Effector memory CD4-positive, alpha-beta T cell (primary cell): ENCODE measurements around the gene PRELID3B.

ENCODE experiments used
- DNase-seq, 3 donors: peaks; one replicate each; pipeline ENCODE4 v3.0.0-alpha.2; 2020
- H3K27ac ChIP-seq: 2 replicates; pipeline ENCODE4 v1.7.0; 2013; ENCODE audit warnings: mild to moderate bottlenecking, low read length, moderate library complexity; ENCODE audit not compliant: insufficient read depth, poor library complexity, severe bottlenecking
- H3K27me3 ChIP-seq: replicated peaks from 2 replicates; pipeline ENCODE4 v1.7.0; 2013; ENCODE audit warnings: mild to moderate bottlenecking, low read length; ENCODE audit not compliant: insufficient read depth, control insufficient read depth, poor library complexity, severe bottlenecking
- H3K36me3 ChIP-seq: 2 replicates; pipeline ENCODE4 v1.7.0; 2013; ENCODE audit warnings: mild to moderate bottlenecking, low read length, moderate library complexity; ENCODE audit not compliant: control insufficient read depth, insufficient read depth
- H3K4me1 ChIP-seq: 2 replicates; pipeline ENCODE4 v1.7.0; 2013; ENCODE audit warnings: low read length, mild to moderate bottlenecking; ENCODE audit not compliant: control insufficient read depth, insufficient read depth, poor library complexity, severe bottlenecking
- H3K4me3 ChIP-seq: 2 replicates; pipeline ENCODE4 v1.7.0; 2013; ENCODE audit warnings: low read length, low read depth, mild to moderate bottlenecking; ENCODE audit not compliant: insufficient read depth, poor library complexity, severe bottlenecking
- H3K9me3 ChIP-seq: 2 replicates; pipeline ENCODE4 v1.7.0; 2013; ENCODE audit warnings: mild to moderate bottlenecking, low read length, moderate library complexity; ENCODE audit not compliant: control insufficient read depth

The PRELID3B gene

GRCh38 chr20:59028812-59029211 lies 13.8 kb downstream of the PRELID3B start:
- Histone ChIP-seq H3K27ac (no peak overlapping the region), H3K4me1 (peaks cover 24% of the 10 kb centered on the region)

GRCh38 chr20:59027741-59028320 lies 14.8 kb downstream of the PRELID3B start:
- H3K27me3 ChIP-seq, result no peaks in the 10 kb centered on the region
- no peak overlapping the region for H3K4me3 ChIP-seq
- no peak for DNase-seq
- peaks cover 24% of the 10 kb centered on the region for H3K4me1 ChIP-seq
- peaks cover 60% of the 10 kb centered on the region for H3K36me3 ChIP-seq
- no peaks in the 10 kb centered on the region for H3K9me3 ChIP-seq
- H3K27ac ChIP-seq, result no peak overlapping the region

More at GRCh38 chr20:59028812-59029211, 13.8 kb downstream of the PRELID3B start:
- DNase-seq, result no peak
- no peaks in the 10 kb centered on the region for H3K27me3 ChIP-seq
- H3K36me3 ChIP-seq, result peaks cover 50% of the 10 kb centered on the region
- no peaks in the 10 kb centered on the region for H3K9me3 ChIP-seq
- no peak overlapping the region for H3K4me3 ChIP-seq

GRCh38 chr20:59026904-59027740 lies 15.5 kb downstream of the PRELID3B start:
- Histone ChIP-seq H3K9me3 (no peaks in the 10 kb centered on the region), H3K4me3 (no peak overlapping the region), H3K4me1 (peaks cover 24% of the 10 kb centered on the region), H3K27ac (no peak overlapping the region), H3K36me3 (peaks cover 63% of the 10 kb centered on the region), H3K27me3 (no peaks in the 10 kb centered on the region)
- DNase-seq, result no peak

GRCh38 chr20:59025511-59025910 lies 17.1 kb downstream of the PRELID3B start:
- Histone ChIP-seq H3K4me1 (peaks cover 19% of the 10 kb centered on the region), H3K27ac (no peak overlapping the region), H3K9me3 (no peaks in the 10 kb centered on the region), H3K36me3 (peaks cover 63% of the 10 kb centered on the region), H3K27me3 (no peaks in the 10 kb centered on the region), H3K4me3 (no peak overlapping the region)
- DNase-seq, result no peak

GRCh38 chr20:59025086-59025485 lies 17.5 kb downstream of the PRELID3B start:
- H3K9me3 ChIP-seq, result no peaks in the 10 kb centered on the region
- H3K27me3 ChIP-seq, result no peaks in the 10 kb centered on the region
- DNase-seq, result no peak
- no peak overlapping the region for H3K27ac ChIP-seq
- H3K4me3 ChIP-seq, result no peak overlapping the region
- peaks cover 63% of the 10 kb centered on the region for H3K36me3 ChIP-seq
- peaks cover 16% of the 10 kb centered on the region for H3K4me1 ChIP-seq

GRCh38 chr20:59024111-59024530 lies 18.5 kb downstream of the PRELID3B start:
- no peaks in the 10 kb centered on the region for H3K27me3 ChIP-seq
- H3K4me1 ChIP-seq, result peaks cover 7% of the 10 kb centered on the region
- H3K9me3 ChIP-seq, result no peaks in the 10 kb centered on the region
- DNase-seq, result no peak
- H3K27ac ChIP-seq, result no peak overlapping the region
- peaks cover 56% of the 10 kb centered on the region for H3K36me3 ChIP-seq
- H3K4me3 ChIP-seq, result no peak overlapping the region

GRCh38 chr20:59023616-59024015 lies 19.0 kb downstream of the PRELID3B start:
- H3K9me3 ChIP-seq, result no peaks in the 10 kb centered on the region
- no peaks in the 10 kb centered on the region for H3K27me3 ChIP-seq
- peaks cover 55% of the 10 kb centered on the region for H3K36me3 ChIP-seq
- no peak for DNase-seq
- no peak overlapping the region for H3K4me3 ChIP-seq
- no peak overlapping the region for H3K27ac ChIP-seq
- peaks cover 2% of the 10 kb centered on the region for H3K4me1 ChIP-seq

- Histone ChIP-seq H3K27me3 (no peaks in the 10 kb centered on the region), H3K9me3 (no peaks in the 10 kb centered on the region), H3K27ac (no peak overlapping the region), H3K4me1 (no peaks in the 10 kb centered on the region), H3K4me3 (no peak overlapping the region), H3K36me3 (peaks cover 51% of the 10 kb centered on the region)
- no peak for DNase-seq
Observed at GRCh38 chr20:59022754-59023153, 19.8 kb downstream of the PRELID3B start.

GRCh38 chr20:59020938-59021551 lies 21.5 kb downstream of the PRELID3B start:
- Histone ChIP-seq H3K36me3 (peaks cover 35% of the 10 kb centered on the region), H3K4me1 (no peaks in the 10 kb centered on the region), H3K9me3 (no peaks in the 10 kb centered on the region), H3K27ac (no peak overlapping the region), H3K4me3 (no peak overlapping the region), H3K27me3 (no peaks in the 10 kb centered on the region)
- no peak for DNase-seq

- H3K36me3 ChIP-seq, result peaks cover 17% of the 10 kb centered on the region
- H3K27ac ChIP-seq, result no peak within 1 kb of the TSS
- no peaks in the 10 kb centered on the region for H3K27me3 ChIP-seq
- H3K4me3 ChIP-seq, result no peak within 1 kb of the TSS
- H3K9me3 ChIP-seq, result no peaks in the 10 kb centered on the region
- no peak for DNase-seq
- H3K4me1 ChIP-seq, result peaks cover 4% of the 10 kb centered on the region
Observed at GRCh38 chr20:59019217-59019616, 23.4 kb downstream of the PRELID3B start, which contains the start of gene TUBB1. Gene TUBB1, plus strand, starts transcription at chr20:59019429. Its CDS starts 94 bp downstream, at chr20:59019523.
